Spleen (tissue), 11 donors: Measurements from ENCODE around the gene TRPM7. TPM values are rescaled to one million over a fixed set of nuclear protein-coding genes. Genes with fewer than 3 reads are reported as not detected.

ENCODE experiments used
- DNase-seq: peaks from one replicate; pipeline ENCODE4 v3.0.0-alpha.2; 2020
- H3K27ac ChIP-seq, 8 donors: fragments of 200-600 bp; sonication (generic) in 7 of 8; 1 replicate in 4 of 8; 2 replicates in 4 of 8; pipeline versions ENCODE4 v1.5.0 to v1.8.0; 2016 to 2021; ENCODE audit warnings: inconsistent platforms in 4 of 8, mild to moderate bottlenecking in 4 of 8, moderate library complexity in 1 of 8
- H3K27me3 ChIP-seq, 7 donors: fragments of 200-600 bp; sonication (generic) in 6 of 7; replicated peaks in 1 of 7; 1 replicate in 4 of 7; 2 replicates in 3 of 7; pipeline versions ENCODE4 v1.5.0 to v1.8.0; 2016 to 2021; ENCODE audit warnings: inconsistent platforms in 3 of 7, mild to moderate bottlenecking in 1 of 7
- H3K36me3 ChIP-seq, 6 donors: fragments of 200-600 bp; sonication (generic) in 5 of 6; 1 replicate in 4 of 6; 2 replicates in 2 of 6; pipeline versions ENCODE4 v1.5.0 to v1.8.0; 2016 to 2021; ENCODE audit warnings: inconsistent platforms in 2 of 6
- H3K4me1 ChIP-seq, 6 donors: fragments of 200-600 bp; sonication (generic) in 5 of 6; 1 replicate in 3 of 6; 2 replicates in 3 of 6; pipeline versions ENCODE4 v1.5.0 to v1.8.0; 2016 to 2021; ENCODE audit warnings: inconsistent platforms in 3 of 6
- H3K4me3 ChIP-seq, 8 donors: fragments of 200-600 bp; sonication (generic) in 7 of 8; 1 replicate in 4 of 8; 2 replicates in 4 of 8; pipeline versions ENCODE4 v1.5.0 to v1.8.0; 2016 to 2021; ENCODE audit warnings: inconsistent platforms in 4 of 8, mild to moderate bottlenecking in 4 of 8, moderate library complexity in 2 of 8
- H3K9me3 ChIP-seq, 8 donors: fragments of 200-600 bp; sonication (generic) in 7 of 8; 1 replicate in 4 of 8; 2 replicates in 4 of 8; pipeline versions ENCODE4 v1.5.0 to v1.8.0; 2016 to 2021; ENCODE audit warnings: inconsistent platforms in 4 of 8
- CTCF ChIP-seq, 11 experiments: fragments of 200-600 bp in 7 of 11; fragments of 450-650 bp in 4 of 11; sonication (generic) in 4 of 11; IDR thresholded peaks in 8 of 11; conservative IDR thresholded peaks in 3 of 11; 1 replicate in 7 of 11; 2 replicates in 4 of 11; pipeline versions ENCODE4 v1.4.0 to v1.8.0; 2016 to 2021; ENCODE audit warnings: antibody characterized with exemption in 11 of 11, inconsistent platforms in 4 of 11, mild to moderate bottlenecking in 1 of 11
- POLR2A ChIP-seq, 3 donors: fragments of 450-650 bp; IDR thresholded peaks; one replicate each; pipeline ENCODE4 v1.5.1; 2017; ENCODE audit warnings: antibody characterized with exemption in 3 of 3, mild to moderate bottlenecking in 1 of 3
- POLR2AphosphoS5 ChIP-seq, 3 donors: sonication (generic); formaldehyde crosslinking; IDR thresholded peaks; one replicate each; pipeline ENCODE4 v1.5.1; 2017; ENCODE audit warnings: antibody characterized with exemption in 3 of 3
- WGBS, 5 donors: extraction: QIAGEN DNeasy Blood & Tissue Kit in 3 of 5; methylation state at CpG; one replicate each; pipeline versions ENCODE4 v1.1.5 to v1.1.7; 2013 to 2018; 5-methylcytosine and 5-hydroxymethylcytosine counted together
- intact Hi-C: fragments of 100-400 bp; cut with DNase I; formaldehyde crosslinking; loops from one replicate; pipeline ENCODE4 v1.15.0; 2023; ENCODE audit warnings: low total_unique reads
- polyA plus RNA-seq, 3 donors: library from polyadenylated mRNA; stranded (reverse); fragments of 200-250 nt; gene quantifications; one replicate each; pipeline ENCODE4 v1.2.1, GENCODE V29; 2013
- total RNA-seq, 7 donors: library from RNA; depleted of rRNA in 3 of 7; stranded (reverse); fragments of >200 nt in 3 of 7; fragmentation: NEBNext Ultra II Directional in 4 of 7; extraction: Animal tissue kit (Norgen Biotek cat#: 25700) in 4 of 7; gene quantifications; one replicate each; pipeline versions ENCODE4 v1.1.0 to v1.2.1, GENCODE V29; 2016 to 2021
- donor health status: healthy with polysubstance abuse.
- donor health status: DM: no; HTN: no; CAD: no; lungs with moderate emphysema.
- donor health status: DM: no; HTN: no; CAD: no.
- donor health status: Bipolar disorder and iron deficiency.
- donor health status: healthy.
- donor health status: DM: no; HTN: no; CAD: no.
- donor health status: DM: yes; HTN: yes; CAD: no.

The TRPM7 gene
- total and polyA plus RNA-seq, 10 donors = 6.4 to 101 (median 46.7) TPM

GRCh38 chr15:50641318-50641717 lies 45.3 kb downstream of the TRPM7 start:
- Histone ChIP-seq H3K9me3 (no peaks in the 10 kb centered on the region), H3K4me3 (no peak overlapping the region), H3K27ac (no peak overlapping the region), H3K4me1 (no peaks in the 10 kb centered on the region), H3K36me3 (peaks cover 0 to 98% (median 64%) of the 10 kb centered on the region in 6 donors), H3K27me3 (no peaks in the 10 kb centered on the region)
- intact Hi-C loops = no loop called here
- DNase-seq = no peak
- WGBS, 5 donors = 86 to 98% (median 89%) methylated on average over 2 of the region's 2 CpGs
- TF ChIP-seq POLR2A (IDR thresholded peaks at IDR 0.05) (no peak), CTCF (IDR thresholded peaks at IDR 0.05 in 8 of 11, conservative IDR thresholded peaks at IDR 0.05 in 3 of 11) (no peak)

- intact Hi-C loops = loop anchor here (10.0 kb wide), 2 partner anchors 51 to 59 kb away; no protein-coding TSS in a partner anchor
- WGBS, 5 donors = 95 to 98% (median 97%) methylated on average over 9 of the region's 9 CpGs
- TF ChIP-seq CTCF (IDR thresholded peaks at IDR 0.05 in 8 of 11, conservative IDR thresholded peaks at IDR 0.05 in 3 of 11) (no peak), POLR2AphosphoS5 (IDR thresholded peaks at IDR 0.05) (no peak), POLR2A (IDR thresholded peaks at IDR 0.05) (no peak)
- Histone ChIP-seq H3K36me3 (peaks cover 0 to 100% (median 76%) of the 10 kb centered on the region in 6 donors), H3K4me3 (no peak overlapping the region), H3K27ac (no peak overlapping the region), H3K9me3 (no peaks in the 10 kb centered on the region), H3K27me3 (no peaks in the 10 kb centered on the region), H3K4me1 (no peaks in the 10 kb centered on the region)
- no peak for DNase-seq
Observed at GRCh38 chr15:50636146-50636545, 50.5 kb downstream of the TRPM7 start.

- no peak for DNase-seq
- Histone ChIP-seq H3K36me3 (peaks cover 0 to 100% (median 86%) of the 10 kb centered on the region in 6 donors), H3K9me3 (no peaks in the 10 kb centered on the region), H3K4me1 (no peaks in the 10 kb centered on the region), H3K4me3 (no peak overlapping the region), H3K27me3 (no peaks in the 10 kb centered on the region), H3K27ac (no peak overlapping the region)
- WGBS, 5 donors = 74 to 91% (median 89%) methylated on average over 3 of the region's 3 CpGs
- TF ChIP-seq POLR2AphosphoS5 (IDR thresholded peaks at IDR 0.05) = no peak
- no peak for TF ChIP-seq POLR2A (IDR thresholded peaks at IDR 0.05)
- TF ChIP-seq CTCF (IDR thresholded peaks at IDR 0.05 in 8 of 11, conservative IDR thresholded peaks at IDR 0.05 in 3 of 11) = no peak
- intact Hi-C loops = loop anchor here (10.0 kb wide), 2 partner anchors 49 to 61 kb away; no protein-coding TSS in a partner anchor
Observed at GRCh38 chr15:50633653-50634052, 52.9 kb downstream of the TRPM7 start.

GRCh38 chr15:50628421-50628820 lies 58.2 kb downstream of the TRPM7 start:
- Histone ChIP-seq H3K4me3 (no peak overlapping the region), H3K27ac (no peak overlapping the region), H3K27me3 (no peaks in the 10 kb centered on the region), H3K36me3 (peaks cover 0 to 100% (median 60%) of the 10 kb centered on the region in 6 donors), H3K9me3 (no peaks in the 10 kb centered on the region), H3K4me1 (no peaks in the 10 kb centered on the region)
- no peak for DNase-seq
- TF ChIP-seq POLR2AphosphoS5 (IDR thresholded peaks at IDR 0.05) = no peak
- no peak for TF ChIP-seq CTCF (IDR thresholded peaks at IDR 0.05 in 8 of 11, conservative IDR thresholded peaks at IDR 0.05 in 3 of 11)
- intact Hi-C loops = no loop called here
- WGBS, 5 donors = 93 to 97% (median 95%) methylated on average over 5 of the region's 5 CpGs
